Stimulated activated CD8-positive, alpha-beta memory T cell treated with anti-CD3 and anti-CD28 coated beads, Interleukin-15, amount 100 ng/mL, for 48 hours (primary cell): ENCODE results near the gene ARHGEF4.
"Not testable (repeated sequence)": the region's sequence is repeated elsewhere in the genome, so short reads cannot be mapped to it uniquely, and the experiment has no call there.

Experiments
- DNase-seq, 2 donors: peaks; one replicate each; pipeline ENCODE4 v3.0.0-alpha.2; 2020; ENCODE audit warnings: low read depth in 2 of 2

Gene ARHGEF4

GRCh38 chr2:130883496-130883895 is 46.8 kb downstream of the ARHGEF4 start:
- no peak for DNase-seq

- no peak for DNase-seq
Measured at GRCh38 chr2:130884013-130884412, 47.3 kb downstream of the ARHGEF4 start.

- no peak for DNase-seq
Measured at GRCh38 chr2:130884503-130884902, 47.8 kb downstream of the ARHGEF4 start.

GRCh38 chr2:130887643-130888042 is 50.9 kb downstream of the ARHGEF4 start:
- no peak for DNase-seq

- no peak for DNase-seq
Measured at GRCh38 chr2:130890941-130891669, 54.4 kb downstream of the ARHGEF4 start.

- no peak for DNase-seq
Measured at GRCh38 chr2:130891966-130892365, 55.3 kb downstream of the ARHGEF4 start.

GRCh38 chr2:130892793-130893785 is 56.4 kb downstream of the ARHGEF4 start:
- no peak for DNase-seq

GRCh38 chr2:130894326-130894942 is 57.7 kb downstream of the ARHGEF4 start:
- DNase-seq = no peak

GRCh38 chr2:130896813-130897212 is 60.1 kb downstream of the ARHGEF4 start:
- no peak for DNase-seq

- DNase-seq = no peak
Measured at GRCh38 chr2:130898553-130898952, 61.8 kb downstream of the ARHGEF4 start.

GRCh38 chr2:130899306-130899705 is 62.6 kb downstream of the ARHGEF4 start:
- DNase-seq = no peak

- no peak for DNase-seq
Measured at GRCh38 chr2:130901061-130901460, 64.3 kb downstream of the ARHGEF4 start.

- DNase-seq = not testable (repeated sequence)
Measured at GRCh38 chr2:130901626-130902025, 64.9 kb downstream of the ARHGEF4 start.

GRCh38 chr2:130908832-130909231 is 72.1 kb downstream of the ARHGEF4 start:
- DNase-seq = no peak

- DNase-seq = no peak
Measured at GRCh38 chr2:130910931-130911330, 74.2 kb downstream of the ARHGEF4 start.

- DNase-seq = no peak
Measured at GRCh38 chr2:130911482-130911881, 74.8 kb downstream of the ARHGEF4 start.

- no peak for DNase-seq
Measured at GRCh38 chr2:130911996-130912395, 75.3 kb downstream of the ARHGEF4 start.

GRCh38 chr2:130912471-130912870 is 75.8 kb downstream of the ARHGEF4 start:
- DNase-seq = no peak

- DNase-seq = no peak
Measured at GRCh38 chr2:130913891-130914290, 77.2 kb downstream of the ARHGEF4 start.

GRCh38 chr2:130915149-130915548 is 78.4 kb downstream of the ARHGEF4 start:
- no peak for DNase-seq

- no peak for DNase-seq
Measured at GRCh38 chr2:130915595-130916437, 79.1 kb downstream of the ARHGEF4 start.

- DNase-seq = no peak
Measured at GRCh38 chr2:130916438-130916705, 79.7 kb downstream of the ARHGEF4 start.
